GM21737 (cell line): ENCODE measurements around the gene TPST2.
"Not testable (repeated sequence)": the region's sequence is repeated elsewhere in the genome, so short reads cannot be mapped to it uniquely, and the experiment has no call there.

ENCODE experiments used
- ATAC-seq: cut with Tn5 transposase; IDR thresholded peaks from one replicate; pipeline ENCODE4 v1.9.1; 2021; ENCODE audit warnings: mild to moderate bottlenecking, moderate library complexity; ENCODE audit not compliant: unreplicated experiment

The TPST2 gene

GRCh38 chr22:26536056-26536761 lies 53.7 kb downstream of the TPST2 start:
- no peak for ATAC-seq

- no peak for ATAC-seq
Observed at GRCh38 chr22:26535603-26535908, 54.4 kb downstream of the TPST2 start.

- no peak for ATAC-seq
Observed at GRCh38 chr22:26534874-26535602, 54.9 kb downstream of the TPST2 start.

- no peak for ATAC-seq
Observed at GRCh38 chr22:26534171-26534855, 55.6 kb downstream of the TPST2 start.

- no peak for ATAC-seq
Observed at GRCh38 chr22:26529345-26529744, 60.6 kb downstream of the TPST2 start.

GRCh38 chr22:26528518-26528917 lies 61.4 kb downstream of the TPST2 start:
- not testable (repeated sequence) for ATAC-seq

- no peak for ATAC-seq
Observed at GRCh38 chr22:26527574-26528465, 62.1 kb downstream of the TPST2 start.

GRCh38 chr22:26527167-26527566 lies 62.8 kb downstream of the TPST2 start:
- ATAC-seq = no peak

GRCh38 chr22:26525946-26526564 lies 63.9 kb downstream of the TPST2 start:
- no peak for ATAC-seq

GRCh38 chr22:26524870-26525269 lies 65.1 kb downstream of the TPST2 start:
- ATAC-seq = no peak

GRCh38 chr22:26522592-26522991 lies 67.3 kb downstream of the TPST2 start:
- no peak for ATAC-seq

- no peak for ATAC-seq
Observed at GRCh38 chr22:26522012-26522411, 67.9 kb downstream of the TPST2 start.

GRCh38 chr22:26517429-26517828 lies 72.5 kb downstream of the TPST2 start:
- no peak for ATAC-seq

- no peak for ATAC-seq
Observed at GRCh38 chr22:26516503-26516902, 73.4 kb downstream of the TPST2 start.

GRCh38 chr22:26515931-26516330 lies 74.0 kb downstream of the TPST2 start:
- ATAC-seq = no peak

- ATAC-seq = no peak
Observed at GRCh38 chr22:26514419-26515161, 75.3 kb downstream of the TPST2 start.

GRCh38 chr22:26513838-26514237 lies 76.1 kb downstream of the TPST2 start:
- ATAC-seq = no peak

- ATAC-seq = peak; percentile 95
Observed at GRCh38 chr22:26512149-26512793, 77.7 kb downstream of the TPST2 start, which contains the start of gene TFIP11. TFIP11 (minus strand) TSS chr22:26512473; CDS start chr22:26510272, 2,201 bp downstream.

- no peak for ATAC-seq
Observed at GRCh38 chr22:26508148-26508547, 81.8 kb downstream of the TPST2 start.
